B cell (primary cell): ENCODE data around the gene BACH2. TPM values are rescaled to one million over a fixed set of nuclear protein-coding genes. Genes with fewer than 3 reads are reported as not detected.

Experiments used
- ATAC-seq: fragments of 200-7000 bp; cut with Tn5 transposase; one replicate; pipeline ENCODE4 v1.10.0; 2021; ENCODE audit warnings: low read depth, mild to moderate bottlenecking, moderate number of reproducible peaks, moderate library complexity
- CTCF ChIA-PET: fragments of 350-600 bp; sonication (Branson Sonifier 250); formaldehyde crosslinking; loops from one replicate; lab custom pipeline; 2021; ENCODE audit warnings: antibody characterized with exemption, inconsistent platforms; lab: Charles Lee
- POLR2A ChIA-PET: fragments of 350-600 bp; sonication (Branson Sonifier 250); formaldehyde crosslinking; loops from one replicate; lab custom pipeline; 2021; ENCODE audit warnings: antibody characterized with exemption; lab: Charles Lee
- DNase-seq: peaks from one replicate; pipeline ENCODE4 v3.0.0; 2013
- H2AFZ ChIP-seq: 2 replicates; pipeline ENCODE4 v1.6.1; 2012; ENCODE audit warnings: mild to moderate bottlenecking, low read depth, low read length; ENCODE audit not compliant: insufficient read depth, poor library complexity, severe bottlenecking
- H3K27ac ChIP-seq, 2 donors: 1 replicate in 1 of 2; 2 replicates in 1 of 2; pipeline ENCODE4 v1.5.1; 2012 to 2013; ENCODE audit warnings: low read length in 2 of 2, mild to moderate bottlenecking in 2 of 2, moderate library complexity in 1 of 2
- H3K27me3 ChIP-seq, 4 experiments: fragments of 200-600 bp in 1 of 4; sonication (generic) in 1 of 4; replicated peaks in 1 of 4; 1 replicate in 2 of 4; 2 replicates in 2 of 4; pipeline versions ENCODE4 v1.6.1 to v1.7.0; 2013 to 2016; ENCODE audit warnings: low read length in 3 of 4, mild to moderate bottlenecking in 2 of 4, mixed read lengths in 1 of 4, moderate library complexity in 1 of 4; ENCODE audit not compliant: insufficient read depth in 4 of 4, control insufficient read depth in 3 of 4; ENCODE audit errors: control extremely low read depth in 1 of 4
- H3K36me3 ChIP-seq, 2 experiments: replicated peaks in 1 of 2; 1 replicate in 1 of 2; 2 replicates in 1 of 2; pipeline versions ENCODE4 v1.6.1 to v1.7.1; 2013; ENCODE audit warnings: low read length in 1 of 2; ENCODE audit not compliant: insufficient read depth in 2 of 2, control insufficient read depth in 1 of 2; ENCODE audit errors: control extremely low read depth in 1 of 2, extremely low read depth in 1 of 2
- H3K4me1 ChIP-seq, 2 donors: fragments of 200-600 bp in 1 of 2; sonication (generic) in 1 of 2; 1 replicate in 1 of 2; 2 replicates in 1 of 2; pipeline versions ENCODE4 v1.5.1 to v1.6.1; 2013 to 2017; ENCODE audit warnings: low read length in 2 of 2; ENCODE audit not compliant: control insufficient read depth in 2 of 2, insufficient read depth in 2 of 2
- H3K4me2 ChIP-seq: replicated peaks from 2 replicates; pipeline ENCODE3; 2012; ENCODE audit warnings: mild to moderate bottlenecking, low read depth, low read length; ENCODE audit not compliant: poor library complexity, severe bottlenecking
- H3K4me3 ChIP-seq, 5 experiments: fragments of 200-600 bp in 1 of 5; sonication (generic) in 1 of 5; 1 replicate in 3 of 5; 2 replicates in 2 of 5; pipeline versions ENCODE4 v1.5.1 to v1.7.0; 2011 to 2016; ENCODE audit warnings: low read length in 4 of 5, mild to moderate bottlenecking in 4 of 5, low read depth in 2 of 5, control low read depth in 1 of 5, moderate library complexity in 1 of 5; ENCODE audit not compliant: insufficient read depth in 1 of 5; ENCODE audit errors: control extremely low read depth in 1 of 5, extremely low read depth in 1 of 5
- H3K79me2 ChIP-seq: fragments of 200-600 bp; sonication (generic); one replicate; pipeline ENCODE4 v1.6.0; 2016; ENCODE audit warnings: low read length; ENCODE audit not compliant: control insufficient read depth, insufficient read depth
- H3K9ac ChIP-seq: fragments of 200-600 bp; sonication (generic); 2 replicates; pipeline ENCODE4 v1.6.1; 2017; ENCODE audit warnings: mild to moderate bottlenecking, low read length, moderate library complexity
- H3K9me3 ChIP-seq, 3 donors: one replicate each; pipeline versions ENCODE4 v1.6.1 to v1.7.1; 2013; ENCODE audit warnings: low read length in 2 of 3; ENCODE audit not compliant: control insufficient read depth in 2 of 3, insufficient read depth in 1 of 3; ENCODE audit errors: control extremely low read depth in 1 of 3
- H4K20me1 ChIP-seq: 2 replicates; pipeline ENCODE4 v1.6.0; 2012; ENCODE audit warnings: mild to moderate bottlenecking, low read length; ENCODE audit not compliant: insufficient read depth, control insufficient read depth, poor library complexity, severe bottlenecking
- H3K27ac Mint-ChIP-seq: one replicate; pipeline ENCODE4 v1.8.0; 2021; ENCODE audit warnings: mixed read lengths
- H3K27me3 Mint-ChIP-seq: one replicate; pipeline ENCODE4 v1.8.0; 2021; ENCODE audit warnings: mixed read lengths
- H3K4me1 Mint-ChIP-seq: one replicate; pipeline ENCODE4 v1.8.0; 2021; ENCODE audit warnings: mixed read lengths
- H3K4me3 Mint-ChIP-seq: one replicate; pipeline ENCODE4 v1.8.0; 2021; ENCODE audit warnings: mixed read lengths
- H3K9me3 Mint-ChIP-seq: one replicate; pipeline ENCODE4 v1.8.0; 2022; ENCODE audit warnings: mixed read lengths; ENCODE audit not compliant: insufficient read depth
- EZH2 ChIP-seq: IDR thresholded peaks from 2 replicates; pipeline ENCODE4 v1.6.1; 2012; ENCODE audit warnings: borderline replicate concordance, low read depth, mild to moderate bottlenecking, moderate library complexity, low read length; ENCODE audit not compliant: insufficient read depth, poor library complexity, severe bottlenecking
- WGBS: methylation state at CpG from one replicate; pipeline ENCODE4 v1.1.5; 2013; ENCODE audit warnings: missing lambda C conversion rate; ENCODE audit not compliant: insufficient coverage; 5-methylcytosine and 5-hydroxymethylcytosine counted together
- intact Hi-C: fragments of 100-400 bp; cut with micrococcal nuclease; formaldehyde crosslinking; loops from one replicate; pipeline ENCODE4 v1.10.0; 2022
- polyA plus RNA-seq: library from polyadenylated mRNA; depleted of rRNA; stranded (reverse); fragments of >200 nt; gene quantifications from 2 replicates; pipeline ENCODE4 v1.2.3, GENCODE V29; 2012
- total RNA-seq, 2 donors: library from RNA; stranded (reverse); fragments of 120-200 nt in 1 of 2; gene quantifications; 1 replicate in 1 of 2; 2 replicates in 1 of 2; pipeline versions ENCODE4 v1.2.3 to v1.2.4, GENCODE V29; 2013 to 2022
- TF ChIP-seq, protein P1 (sequence below): fragments of 200-600 bp; IDR thresholded peaks from one replicate; pipeline ENCODE4 v1.8.0; 2022; ENCODE audit warnings: antibody characterized with exemption, mild to moderate bottlenecking

The BACH2 gene
- total and polyA plus RNA-seq, 2 donors (not counting 1 experiment from before 2014, with no cell fraction given): 41.1 to 235 TPM

DNA sequence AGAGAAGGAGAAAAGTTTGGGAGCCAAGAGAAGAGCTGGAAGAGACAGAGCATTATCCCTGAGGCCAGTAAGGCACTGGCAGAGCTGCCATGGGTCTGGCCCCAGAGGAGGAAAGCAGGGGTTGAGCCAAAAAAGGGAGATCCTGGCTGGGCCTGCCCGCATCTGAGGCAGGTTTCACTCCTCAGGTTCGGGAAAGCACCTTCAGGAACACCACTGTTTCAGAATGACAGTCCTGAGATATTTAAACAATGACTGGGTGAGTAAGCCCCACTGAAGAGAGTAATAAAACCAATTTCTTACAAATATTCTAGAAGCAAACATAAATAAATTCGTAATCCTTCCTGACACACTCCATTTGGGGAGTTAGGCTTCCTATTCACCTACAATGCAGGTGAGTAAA lies 152.2 kb downstream of the BACH2 start:
- H3K4me3 Mint-ChIP-seq: no peak overlapping the region
- Histone ChIP-seq H3K4me1 (peaks cover 30 to 44% of the 10 kb centered on the region in 2 donors), H4K20me1 (peaks cover 86% of the 10 kb centered on the region), H3K27ac (peak overlapping the region in 1 of 2 donors; percentile 52), H3K27me3 (no peaks in the 10 kb centered on the region), H3K4me2 (no peak overlapping the region), H2AFZ (no peak overlapping the region), H3K36me3 (peaks cover 1 to 20% of the 10 kb centered on the region in 2 experiments), H3K9me3 (no peaks in the 10 kb centered on the region), H3K4me3 (no peak overlapping the region), H3K9ac (no peak overlapping the region), H3K79me2 (peaks cover 100% of the 10 kb centered on the region)
- ATAC-seq (no peak), DNase-seq (no peak)
- ChIA-PET POLR2A (no interaction called here), CTCF (no interaction called here)
- TF ChIP-seq, protein P1, sequence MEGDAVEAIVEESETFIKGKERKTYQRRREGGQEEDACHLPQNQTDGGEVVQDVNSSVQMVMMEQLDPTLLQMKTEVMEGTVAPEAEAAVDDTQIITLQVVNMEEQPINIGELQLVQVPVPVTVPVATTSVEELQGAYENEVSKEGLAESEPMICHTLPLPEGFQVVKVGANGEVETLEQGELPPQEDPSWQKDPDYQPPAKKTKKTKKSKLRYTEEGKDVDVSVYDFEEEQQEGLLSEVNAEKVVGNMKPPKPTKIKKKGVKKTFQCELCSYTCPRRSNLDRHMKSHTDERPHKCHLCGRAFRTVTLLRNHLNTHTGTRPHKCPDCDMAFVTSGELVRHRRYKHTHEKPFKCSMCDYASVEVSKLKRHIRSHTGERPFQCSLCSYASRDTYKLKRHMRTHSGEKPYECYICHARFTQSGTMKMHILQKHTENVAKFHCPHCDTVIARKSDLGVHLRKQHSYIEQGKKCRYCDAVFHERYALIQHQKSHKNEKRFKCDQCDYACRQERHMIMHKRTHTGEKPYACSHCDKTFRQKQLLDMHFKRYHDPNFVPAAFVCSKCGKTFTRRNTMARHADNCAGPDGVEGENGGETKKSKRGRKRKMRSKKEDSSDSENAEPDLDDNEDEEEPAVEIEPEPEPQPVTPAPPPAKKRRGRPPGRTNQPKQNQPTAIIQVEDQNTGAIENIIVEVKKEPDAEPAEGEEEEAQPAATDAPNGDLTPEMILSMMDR: no peak
- TF ChIP-seq EZH2: no peak
- intact Hi-C loops: no loop called here
- H3K27me3 Mint-ChIP-seq: no peaks in the 10 kb centered on the region
- H3K9me3 Mint-ChIP-seq: no peaks in the 10 kb centered on the region
- H3K27ac Mint-ChIP-seq: peak overlapping the region; percentile 34
- H3K4me1 Mint-ChIP-seq: peaks cover 67% of the 10 kb centered on the region
- no CpG with 5 or more reads among the region's 3 CpGs for WGBS

DNA sequence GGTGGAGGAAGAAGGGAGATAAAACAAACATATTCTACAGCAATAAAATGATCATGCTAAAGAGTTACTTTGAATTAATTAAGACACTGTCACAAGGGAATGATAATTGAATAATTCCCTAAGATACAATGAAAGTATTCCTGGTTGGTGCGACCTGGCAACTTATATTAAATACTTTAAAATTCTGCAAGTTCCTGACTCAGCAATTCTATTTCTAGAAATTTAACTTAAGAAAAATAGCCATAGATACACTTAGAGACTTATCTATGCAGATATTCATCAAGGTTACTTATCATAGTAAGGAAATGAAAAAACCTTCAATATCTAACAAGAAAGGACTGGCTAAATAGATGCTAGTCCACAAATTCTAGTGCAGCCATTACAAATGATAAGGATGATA lies 156.0 kb downstream of the BACH2 start:
- intact Hi-C loops: no loop called here
- no peak overlapping the region for H2AFZ ChIP-seq
- H4K20me1 ChIP-seq: peaks cover 99% of the 10 kb centered on the region
- Mint-ChIP-seq H3K4me3 (no peak overlapping the region), H3K27ac (no peak overlapping the region), H3K9me3 (no peaks in the 10 kb centered on the region), H3K4me1 (peaks cover 63% of the 10 kb centered on the region), H3K27me3 (no peaks in the 10 kb centered on the region)
- H3K27me3 ChIP-seq: no peaks in the 10 kb centered on the region
- no peak for TF ChIP-seq EZH2
- TF ChIP-seq, protein P1: no peak
- CTCF ChIA-PET: no interaction called here
- peaks cover 0 to 20% of the 10 kb centered on the region in 2 experiments for H3K36me3 ChIP-seq
- H3K27ac ChIP-seq: no peak overlapping the region
- H3K79me2 ChIP-seq: peaks cover 100% of the 10 kb centered on the region
- H3K4me1 ChIP-seq: peaks cover 27 to 47% of the 10 kb centered on the region in 2 donors
- ATAC-seq (no peak), DNase-seq (no peak)
- H3K4me2 ChIP-seq: no peak overlapping the region
- no peaks in the 10 kb centered on the region for H3K9me3 ChIP-seq
- no peak overlapping the region for H3K4me3 ChIP-seq
- WGBS: no CpG with 5 or more reads among the region's 1 CpG
- POLR2A ChIA-PET: interaction anchor here (0.7 kb wide), 1 partner anchor 68 kb away, joined by 5 read pairs; no protein-coding TSS in a partner anchor
- H3K9ac ChIP-seq: no peak overlapping the region
